ENCODE measurements around the gene SETMAR.
"Not testable (repeated sequence)": the region's sequence is repeated elsewhere in the genome, so short reads cannot be mapped to it uniquely, and the experiment has no call there.

The SETMAR gene

DNA sequence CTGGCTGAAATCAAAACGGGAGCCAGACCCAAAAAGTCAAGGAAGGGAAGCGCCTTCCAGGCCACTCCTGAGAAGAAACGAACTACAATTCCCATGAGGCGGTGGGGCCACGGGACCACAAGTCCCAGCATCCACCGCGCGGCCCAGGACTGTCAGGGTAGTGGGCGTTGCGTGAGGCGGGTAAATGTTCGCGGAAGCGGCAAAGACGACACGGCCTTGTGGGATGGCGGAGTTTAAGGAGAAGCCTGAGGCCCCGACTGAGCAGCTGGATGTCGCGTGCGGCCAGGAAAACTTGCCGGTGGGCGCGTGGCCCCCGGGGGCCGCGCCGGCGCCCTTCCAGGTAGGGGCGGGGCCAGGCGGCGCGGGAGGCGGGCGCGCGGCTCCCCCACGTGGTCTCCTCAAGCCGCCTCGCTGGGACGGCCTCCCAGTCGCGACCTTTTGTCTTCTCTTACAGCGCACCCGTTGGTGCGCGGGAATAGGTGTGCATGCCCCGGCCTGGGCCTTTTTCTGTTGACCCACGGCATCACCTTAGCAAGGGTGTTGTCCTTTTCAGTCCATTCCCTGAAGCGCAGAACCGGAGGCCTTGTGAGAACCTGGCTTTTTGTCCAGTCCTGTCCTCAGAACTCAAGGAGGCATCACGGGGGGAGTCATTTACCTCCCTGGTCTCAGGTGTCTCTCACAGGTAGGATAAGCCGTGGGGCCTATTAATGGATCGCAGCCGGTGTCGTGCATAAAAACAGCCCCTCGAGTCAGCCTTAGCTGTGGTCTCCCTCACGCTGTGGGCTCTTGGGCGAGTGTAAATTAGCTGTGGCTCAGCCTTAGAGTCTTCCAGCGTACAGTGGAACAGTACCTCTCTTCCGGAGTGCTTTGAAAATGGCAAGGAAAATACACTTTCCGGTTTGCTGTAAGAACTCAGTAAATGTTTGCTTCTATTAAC, at the start of gene SETMAR:
Gene SETMAR, plus strand, starts transcription at position 183 of the 937 bp plus-strand sequence. Its CDS starts 2 bp downstream, at position 185.
- peak; percentile 47 to 87 for DNase-seq

DNA sequence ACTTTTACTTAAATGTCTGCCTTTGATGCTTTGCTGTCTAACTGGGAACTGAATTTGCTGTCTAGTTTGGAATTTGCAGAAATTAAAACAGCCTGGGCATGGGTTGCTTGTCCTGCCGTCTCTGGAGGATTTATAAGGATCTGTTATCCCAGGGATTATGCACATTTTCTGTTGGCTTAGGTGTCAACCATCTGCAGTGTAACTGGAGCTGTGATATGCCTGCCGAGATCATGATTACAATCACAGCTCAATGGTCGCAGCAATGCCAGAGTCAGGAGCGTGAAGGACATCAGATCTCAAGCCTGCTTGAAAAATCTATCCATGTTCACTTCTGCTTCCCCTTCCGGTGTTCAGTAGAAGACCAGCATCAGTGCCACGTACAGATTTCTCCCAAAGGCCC, 41.8 kb upstream of the SETMAR start:
- no peak for DNase-seq

DNA sequence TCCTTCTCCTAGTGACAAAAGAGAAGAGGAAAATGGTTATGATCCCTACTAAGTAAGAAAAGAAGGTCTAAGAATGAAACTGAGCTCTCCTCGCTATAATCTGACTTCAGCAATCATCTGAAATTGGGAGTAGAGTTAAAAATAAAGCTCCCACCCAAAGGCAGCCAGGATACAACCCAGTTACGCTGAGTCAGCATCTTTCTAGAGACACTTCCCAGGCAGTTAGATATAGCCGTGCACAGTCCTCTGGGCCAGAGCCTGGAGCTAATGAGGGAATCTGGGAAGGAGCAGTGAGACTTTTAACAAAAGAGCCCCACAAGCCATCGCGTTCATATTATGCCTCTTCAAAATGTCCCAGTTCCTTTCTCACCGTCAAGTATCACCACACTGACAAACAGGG, 39.1 kb upstream of the SETMAR start:
- DNase-seq, result no peak

DNA sequence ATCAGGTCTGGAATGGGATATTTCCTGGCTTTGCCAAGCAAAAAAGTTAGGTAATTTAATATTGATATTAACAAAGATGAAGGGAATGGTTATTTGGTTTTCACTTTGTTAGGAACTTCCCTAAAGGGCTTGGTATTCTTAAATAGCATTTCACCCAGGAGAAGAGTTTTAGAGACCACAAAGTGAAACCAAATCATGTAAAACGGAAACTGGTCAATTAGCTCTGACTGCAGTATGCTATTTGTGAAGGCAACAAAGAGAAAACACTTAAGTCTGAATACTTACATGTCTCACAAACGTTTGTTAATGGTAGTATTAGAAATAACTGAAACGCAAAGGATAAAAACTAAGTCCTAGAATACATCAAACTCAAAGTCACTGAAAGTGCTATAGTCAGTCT, 32.4 kb upstream of the SETMAR start:
- no peak for DNase-seq

DNA sequence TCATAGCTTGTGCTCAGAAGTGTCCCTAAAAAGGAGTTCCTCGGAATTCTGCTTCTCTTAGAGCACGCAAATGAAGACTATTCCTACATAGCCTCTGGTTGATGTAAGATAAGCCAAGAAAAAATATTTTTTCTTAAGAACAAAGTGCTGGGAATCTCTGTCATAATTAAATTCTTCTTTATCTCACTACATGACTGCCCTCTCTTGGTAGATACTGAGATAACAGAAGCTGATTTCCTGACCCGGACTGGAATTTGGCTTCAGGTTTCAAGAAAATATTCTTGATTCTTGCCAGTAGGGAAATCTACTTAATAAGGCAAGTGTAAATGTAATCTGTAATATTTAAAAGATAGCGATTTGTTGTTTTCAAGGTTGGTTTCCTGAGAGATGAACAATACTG, 31.3 kb upstream of the SETMAR start:
- peak in 1 of 2 experiments; percentile 23 for DNase-seq

DNA sequence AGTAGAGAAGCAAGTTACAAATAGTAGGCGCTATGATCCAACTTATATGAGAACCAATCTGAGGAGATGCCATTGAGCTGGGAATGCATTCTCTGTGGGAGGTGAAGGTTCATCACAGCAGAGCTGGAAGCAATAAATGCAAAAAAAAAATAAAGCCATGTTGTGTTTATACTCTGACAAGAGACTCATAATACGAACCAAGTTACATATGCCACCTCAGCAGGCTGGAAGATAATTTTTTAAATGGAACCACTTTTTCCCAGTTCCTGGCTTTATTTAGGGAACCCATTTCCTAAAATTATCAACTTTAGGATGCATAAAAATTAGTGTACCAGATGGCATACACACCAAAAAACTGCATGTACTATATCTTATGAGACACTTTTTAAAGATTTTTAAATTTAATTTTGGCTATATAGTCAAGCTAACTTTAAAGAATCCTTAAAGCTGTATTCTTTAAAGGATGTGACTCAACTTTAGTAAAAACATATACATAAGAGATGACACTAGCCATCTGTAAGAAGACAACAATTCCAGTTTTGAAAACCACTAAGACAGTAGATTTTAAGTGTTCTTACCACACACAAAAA, 23.6 kb upstream of the SETMAR start:
- no peak for DNase-seq

DNA sequence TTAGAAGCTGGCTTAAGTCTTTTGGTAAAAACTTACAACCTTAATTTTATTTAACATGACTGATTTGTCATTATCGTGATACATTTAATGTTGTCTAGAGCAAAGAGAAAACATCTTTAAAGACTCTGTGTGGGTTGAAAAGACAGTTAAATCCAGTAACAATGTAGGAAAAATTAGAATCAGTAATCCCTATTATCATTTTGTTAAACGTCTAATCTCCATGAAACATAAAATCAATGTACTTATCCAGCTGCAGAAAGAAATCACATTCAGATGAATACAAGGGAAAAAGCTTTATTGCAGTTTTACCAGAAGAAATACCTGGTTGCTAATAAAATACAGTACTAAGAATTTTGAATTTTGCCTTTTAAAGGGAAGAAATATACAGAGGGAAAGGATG, 21.2 kb upstream of the SETMAR start:
- no peak for DNase-seq

DNA sequence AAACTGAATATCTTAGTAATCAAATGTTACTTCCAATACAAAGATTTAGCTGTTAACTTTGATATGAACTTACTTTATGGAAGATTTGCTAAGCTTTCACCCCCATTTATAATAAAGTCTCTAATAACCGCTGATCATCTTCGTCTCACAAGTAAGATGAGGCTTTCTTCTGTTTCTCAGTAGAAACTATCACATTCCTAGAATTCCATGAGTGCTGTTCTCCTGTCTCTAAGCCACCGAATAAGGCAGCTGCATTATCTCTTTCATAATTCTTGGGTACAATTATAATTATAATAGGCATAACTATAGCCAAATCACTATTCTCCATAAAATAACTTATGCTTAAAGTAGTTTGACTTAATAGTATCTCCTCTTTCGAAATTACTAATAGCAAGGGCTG, 18.3 kb upstream of the SETMAR start:
- no peak for DNase-seq

DNA sequence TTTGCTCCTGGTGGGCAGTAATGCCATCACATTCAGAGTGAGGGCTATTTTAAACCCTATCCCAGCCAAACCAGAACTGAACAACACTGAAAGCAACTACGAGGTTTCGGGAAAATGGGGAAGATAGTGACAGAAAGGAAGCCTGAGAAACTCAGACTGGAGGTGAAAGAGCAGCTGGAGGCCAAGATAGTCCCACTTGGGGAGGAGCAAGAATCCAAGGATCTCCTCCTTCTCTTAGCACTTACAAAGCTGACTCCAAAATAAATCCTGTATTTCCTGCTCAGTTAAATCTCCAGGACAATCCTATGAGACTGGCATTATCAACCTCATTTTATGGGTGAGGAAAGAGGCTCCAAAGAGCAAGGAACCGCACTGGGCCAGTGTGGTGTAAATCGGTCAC, 14.1 kb upstream of the SETMAR start:
- no peak for DNase-seq

DNA sequence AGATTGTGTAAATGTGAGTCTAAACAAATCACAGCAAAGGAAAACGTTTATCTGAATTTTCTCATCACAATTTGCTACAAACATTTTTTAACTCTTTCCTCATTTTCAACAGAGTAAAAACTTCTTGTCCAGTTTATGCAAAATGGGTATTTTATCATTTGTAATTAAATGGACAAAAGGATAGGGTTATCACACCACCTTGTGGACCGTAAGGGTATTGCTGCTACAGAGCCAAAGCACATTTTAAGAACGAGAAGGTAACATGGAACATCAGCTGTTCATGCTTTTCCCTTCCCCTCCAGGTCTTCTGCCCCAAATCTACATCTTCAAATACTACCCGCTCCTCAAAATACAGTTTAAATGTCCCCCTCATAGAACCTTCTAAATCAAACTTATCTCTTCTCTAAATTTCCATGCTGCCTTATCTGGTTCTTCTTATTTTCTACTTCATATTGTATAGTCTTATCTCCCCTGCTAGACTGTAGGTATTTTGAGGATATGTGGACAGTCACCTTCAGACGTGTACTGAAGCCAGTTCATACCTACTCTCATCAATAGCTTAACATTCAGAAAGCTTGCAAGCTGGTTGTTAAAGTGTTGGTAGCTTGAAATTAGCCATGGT, 12.8 kb upstream of the SETMAR start:
- DNase-seq, result peak; percentile 5 to 44

DNA sequence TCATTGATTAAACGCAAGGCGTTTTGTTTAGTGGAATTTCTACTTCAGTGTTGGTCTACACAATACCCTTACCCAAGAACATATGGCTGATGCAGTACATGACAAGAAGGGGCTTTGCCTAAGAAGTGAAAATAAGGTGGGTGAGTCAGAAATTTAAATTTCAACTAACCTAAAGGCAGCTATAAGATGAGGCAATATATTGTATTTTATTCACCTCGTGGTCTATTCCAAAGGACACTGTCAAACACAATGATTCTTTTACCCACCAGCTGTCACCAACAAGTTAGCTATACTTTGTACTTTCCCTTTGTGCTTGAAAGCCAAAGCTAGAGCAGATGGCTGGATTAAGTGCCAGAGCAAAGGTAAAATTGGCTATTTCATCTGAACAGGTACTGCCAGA, 10.9 kb upstream of the SETMAR start:
- no peak for DNase-seq

DNA sequence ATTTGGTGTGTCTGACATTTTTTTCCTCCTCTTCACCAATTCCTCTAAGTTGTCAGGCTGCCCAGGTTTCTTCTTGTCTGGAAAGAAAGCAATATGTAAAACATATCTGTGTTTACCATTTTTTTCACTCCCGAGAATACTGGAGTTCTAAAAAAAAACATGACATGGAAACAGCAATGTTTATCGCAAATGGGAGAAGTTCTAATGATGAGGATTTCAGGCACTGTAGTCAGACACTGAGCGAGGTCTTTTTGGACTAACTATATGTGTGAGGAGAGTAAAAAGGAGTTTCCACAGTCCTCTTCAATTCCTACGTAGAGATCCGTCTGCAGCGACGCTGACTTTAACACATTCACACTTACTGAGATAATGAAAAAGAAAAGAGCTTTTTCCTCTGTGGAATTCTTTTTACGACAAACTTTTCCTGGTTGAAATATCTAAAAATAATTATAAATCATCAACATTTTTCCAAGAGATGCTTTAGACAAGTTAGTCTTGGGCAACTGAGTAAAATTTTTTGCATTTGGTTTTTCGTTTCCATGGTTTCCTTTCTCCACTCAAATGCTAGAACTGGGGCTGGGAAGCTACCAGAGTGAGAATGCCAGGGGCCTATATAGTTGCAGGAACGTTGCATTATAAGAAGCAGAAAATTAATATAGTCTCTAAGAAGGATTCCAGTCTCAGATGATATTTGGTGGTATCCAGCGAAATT, 8.4 kb upstream of the SETMAR start:
- DNase-seq, result no peak

DNA sequence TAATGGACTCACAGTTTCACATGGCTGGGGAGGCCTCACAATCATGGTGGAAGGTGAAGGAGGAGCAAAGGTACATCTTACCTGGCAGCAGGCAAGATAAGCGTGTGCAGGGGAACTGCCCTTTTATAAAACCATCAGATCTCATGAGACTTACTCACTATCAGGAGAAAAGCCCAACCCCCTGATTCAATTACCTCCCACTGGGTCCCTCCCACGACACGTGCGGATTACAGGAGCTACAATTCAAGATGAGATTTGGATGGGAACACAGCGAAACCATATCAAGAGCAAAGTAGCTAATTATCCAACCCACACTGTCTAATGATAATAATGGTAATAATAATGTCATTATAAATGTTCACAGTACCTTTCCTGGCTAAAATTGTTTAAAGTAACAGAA, 6.7 kb upstream of the SETMAR start:
- not testable (repeated sequence) for DNase-seq

DNA sequence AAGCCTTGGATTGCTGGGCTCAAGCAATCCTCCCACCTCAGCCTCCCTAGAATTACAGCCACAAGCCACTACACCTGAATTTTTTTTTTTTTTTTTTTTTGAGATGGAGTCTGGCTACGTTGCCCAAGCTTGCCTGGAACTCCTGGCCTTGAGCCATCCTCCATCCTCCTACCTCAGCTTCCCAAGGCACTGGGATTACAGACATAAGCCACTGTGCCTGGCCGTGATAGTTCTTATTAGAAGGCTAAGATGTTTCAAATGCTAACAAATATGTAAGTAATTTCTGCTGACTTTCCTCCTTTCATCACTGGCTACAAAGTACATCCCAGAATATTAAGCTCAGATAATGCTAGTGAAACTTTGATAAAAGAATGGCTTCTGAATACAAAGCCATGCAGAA, 5.7 kb upstream of the SETMAR start:
- no peak for DNase-seq

DNA sequence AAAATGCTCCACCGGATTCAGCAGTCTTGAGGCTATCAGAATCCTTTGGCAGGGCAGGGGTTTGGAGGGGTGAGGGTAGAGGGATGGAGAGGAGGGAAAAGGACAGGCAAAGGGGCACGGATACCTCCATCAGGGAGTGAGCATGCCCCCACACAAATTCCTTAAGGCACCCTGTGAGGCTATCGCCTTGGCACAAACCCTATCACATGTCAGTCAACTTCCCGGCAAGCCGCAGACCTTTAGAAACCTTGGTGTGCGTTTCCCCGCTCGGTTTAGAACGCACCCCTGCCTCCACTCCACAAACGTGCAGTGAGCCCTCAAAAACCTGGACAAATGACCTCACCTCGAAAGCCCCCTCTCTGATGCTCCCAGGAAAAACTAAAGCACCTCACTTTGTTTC, 422 bp upstream of the SETMAR start:
- no peak for DNase-seq

DNA sequence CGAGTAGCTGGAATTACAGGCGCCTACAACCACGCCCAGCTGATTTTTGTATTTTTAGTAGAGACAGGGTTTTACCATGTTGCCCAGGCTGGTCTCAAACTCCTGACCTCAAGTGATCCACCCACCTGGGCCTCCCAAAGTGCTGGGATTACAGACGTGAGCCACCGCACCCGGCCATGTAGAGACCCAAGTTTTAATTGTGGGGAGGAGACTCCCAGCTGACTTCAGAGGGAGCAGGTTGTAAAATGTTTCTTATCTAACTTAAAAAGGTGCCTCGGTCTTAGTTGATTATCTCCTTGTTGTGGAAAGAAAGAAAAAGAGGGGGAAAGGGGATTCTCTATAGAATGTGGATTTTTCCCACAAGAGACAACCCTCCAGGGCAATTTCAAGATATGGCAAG, 2.0 kb downstream of the SETMAR start:
- not testable (repeated sequence) for DNase-seq

DNA sequence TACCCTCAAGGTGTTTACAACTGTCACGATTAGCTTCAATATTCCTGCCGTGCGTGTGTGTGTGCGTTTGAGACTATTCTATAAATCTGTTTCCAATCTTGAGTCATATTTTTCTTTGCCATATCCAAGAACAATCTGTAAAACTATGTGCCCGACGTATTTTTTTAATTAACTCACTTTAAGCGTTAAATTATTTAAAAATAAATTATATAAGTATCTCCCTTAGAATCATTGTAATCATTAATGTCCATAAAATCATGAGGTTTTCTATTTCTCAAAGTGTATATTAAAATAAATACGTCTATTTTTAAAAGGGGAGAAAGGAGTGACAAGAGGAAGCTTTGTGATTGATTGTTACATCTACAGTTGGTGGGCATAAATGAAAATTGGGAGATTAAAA, 2.9 kb downstream of the SETMAR start:
- DNase-seq, result no peak

DNA sequence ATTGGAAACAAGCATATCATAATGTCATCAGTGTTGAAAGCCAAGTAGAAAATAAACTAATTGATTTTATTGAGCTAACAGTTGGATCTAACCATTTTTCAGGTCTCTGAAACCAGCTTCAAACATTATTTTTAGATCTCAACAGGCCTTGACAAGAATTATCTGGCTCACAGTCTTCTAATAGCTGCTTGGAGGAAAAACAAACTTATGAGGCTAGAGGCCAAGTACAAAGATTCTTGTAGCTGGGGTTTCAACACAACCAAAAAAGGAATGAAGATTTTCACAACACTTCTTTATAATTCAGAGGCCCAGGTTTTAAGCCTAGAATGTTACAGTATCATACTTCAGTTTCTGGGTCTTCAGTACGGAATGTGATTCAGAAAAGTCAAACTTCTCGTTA, 3.7 kb downstream of the SETMAR start:
- peak; percentile 36 to 44 for DNase-seq

DNA sequence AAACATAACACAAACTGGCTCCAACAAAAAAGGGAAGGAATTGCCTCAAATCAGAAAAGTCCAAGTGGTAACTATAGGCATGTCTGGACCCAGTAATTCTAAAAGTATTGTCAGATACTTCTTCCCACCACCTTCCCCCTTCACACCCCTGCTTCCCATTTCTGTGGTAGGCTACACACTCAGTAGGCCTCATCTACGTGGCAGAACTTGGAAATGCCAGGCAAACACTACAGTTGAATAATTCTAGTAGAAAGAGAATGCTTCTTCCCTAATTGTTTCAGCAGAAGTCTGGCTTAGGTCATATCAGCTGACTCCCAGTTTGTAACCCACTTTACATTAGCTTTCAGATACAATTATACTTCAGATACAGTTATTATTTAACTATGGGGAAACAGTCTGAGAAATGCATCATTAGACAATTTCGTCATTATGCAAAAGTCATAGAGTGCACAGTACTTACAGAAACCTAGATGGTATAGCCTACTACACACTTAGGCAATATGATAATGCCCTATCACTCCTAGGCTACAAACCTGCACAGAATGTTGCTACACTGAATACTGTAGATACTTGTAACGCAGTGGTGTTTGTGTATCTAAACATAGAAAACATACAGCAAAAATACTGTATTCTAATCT, 6.4 kb downstream of the SETMAR start:
- DNase-seq, result no peak

DNA sequence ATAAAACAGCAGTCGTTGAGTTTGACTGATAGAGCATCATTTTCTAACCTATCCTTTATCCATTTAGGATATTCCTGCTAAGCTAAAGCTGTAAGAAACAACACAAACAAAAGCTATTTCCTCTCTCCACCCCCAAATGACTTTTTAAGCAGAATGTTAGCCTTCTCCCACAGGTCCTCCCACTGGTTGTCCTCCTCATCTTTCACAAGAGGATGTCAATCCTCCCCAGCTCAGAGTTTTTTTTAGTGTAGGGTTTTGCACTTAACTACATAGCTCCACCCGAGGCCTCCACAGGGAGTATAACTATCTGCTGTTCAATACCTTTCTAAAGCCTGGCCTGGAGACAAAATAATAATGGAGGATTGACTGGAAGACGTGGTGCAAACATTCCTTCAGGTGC, 7.8 kb downstream of the SETMAR start:
- no peak for DNase-seq

DNA sequence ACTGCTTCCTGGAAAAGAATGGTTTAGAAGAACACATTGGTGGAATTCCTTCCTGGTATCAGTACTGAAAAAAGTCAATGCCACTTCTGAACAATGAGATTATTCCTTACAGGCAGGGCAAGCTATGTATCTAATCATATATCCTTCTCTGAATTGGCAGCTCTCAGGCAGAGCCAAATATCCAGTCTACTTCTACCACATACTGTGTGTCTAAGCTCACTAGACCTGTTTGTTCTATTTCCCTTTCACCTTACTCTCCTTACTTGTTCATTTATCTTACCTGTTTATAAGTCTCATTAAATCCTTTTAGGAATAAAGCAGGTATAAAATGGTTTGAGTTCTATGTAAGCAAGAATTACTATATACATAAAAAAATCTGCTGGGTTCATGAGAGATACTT, 8.3 kb downstream of the SETMAR start:
- no peak for DNase-seq

DNA sequence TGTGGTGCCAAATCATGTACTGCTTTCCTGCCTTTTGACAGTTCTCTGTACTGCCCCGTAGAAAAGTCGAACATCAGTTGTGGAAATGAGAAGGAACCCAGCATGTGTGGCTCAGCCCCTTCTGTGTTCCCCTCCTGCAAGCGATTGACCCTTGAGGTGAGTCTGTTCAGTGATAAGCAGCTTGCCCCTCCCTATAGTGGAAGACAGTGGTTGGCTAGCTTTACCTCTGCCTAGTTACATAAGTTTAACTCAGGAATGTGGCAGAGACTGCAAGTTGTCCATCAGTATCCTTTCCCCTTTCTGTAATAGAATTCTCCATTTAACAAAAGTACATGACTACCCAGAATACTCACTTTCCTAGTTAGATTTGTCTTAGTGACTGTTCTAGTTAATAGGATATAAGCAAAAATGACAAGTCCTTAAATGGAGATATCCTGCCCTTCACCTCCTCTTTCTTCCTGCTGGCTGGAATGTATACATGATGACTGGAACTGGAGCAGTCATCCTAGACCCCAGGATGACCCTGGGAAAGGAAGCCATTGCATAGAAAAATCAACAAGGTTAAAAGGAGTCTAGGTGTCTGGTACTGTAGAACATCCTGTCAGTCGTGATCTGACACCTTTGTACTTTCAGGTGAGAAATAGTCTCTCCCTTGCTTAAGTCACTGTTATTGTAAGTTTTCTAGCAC, 10.6 kb downstream of the SETMAR start:
- no peak for DNase-seq

All from NCI-H446 (cell line).